NB4 (cell line): ENCODE data around the gene GPR17.

Source experiments
- DNase-seq: peaks from one replicate; pipeline ENCODE4 v3.0.0; 2010; ENCODE audit warnings: low read depth
- H3K4me3 ChIP-seq: one replicate; pipeline ENCODE4 v1.5.1; 2011; ENCODE audit warnings: mild to moderate bottlenecking, low read depth, low read length, moderate library complexity
- CTCF ChIP-seq: IDR thresholded peaks from one replicate; pipeline ENCODE4 v1.5.1; 2012; ENCODE audit warnings: low read depth, low read length
- MYC ChIP-seq: IDR thresholded peaks from 2 replicates; pipeline ENCODE4 v1.6.1; 2011; ENCODE audit warnings: low read depth, low read length
- POLR2A ChIP-seq: IDR thresholded peaks from 2 replicates; pipeline ENCODE4 v1.6.1; 2011; ENCODE audit warnings: mild to moderate bottlenecking; ENCODE audit not compliant: insufficient read length; ENCODE audit errors: extremely low read depth
- TF ChIP-seq, protein P1 (sequence below): IDR thresholded peaks from 2 replicates; pipeline ENCODE4 v1.6.1; 2011; ENCODE audit warnings: low read depth, low read length

Gene GPR17

GRCh38 chr2:127638361-127639110, 7.4 kb upstream of the GPR17 start:
- H3K4me3 ChIP-seq = no peak overlapping the region
- TF ChIP-seq POLR2A (no peak), CTCF (no peak), MYC (no peak)
- TF ChIP-seq, protein P1, sequence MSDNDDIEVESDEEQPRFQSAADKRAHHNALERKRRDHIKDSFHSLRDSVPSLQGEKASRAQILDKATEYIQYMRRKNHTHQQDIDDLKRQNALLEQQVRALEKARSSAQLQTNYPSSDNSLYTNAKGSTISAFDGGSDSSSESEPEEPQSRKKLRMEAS = no peak
- DNase-seq = peak; percentile 66

- DNase-seq = no peak
- H3K4me3 ChIP-seq = no peak overlapping the region
- TF ChIP-seq, protein P1 = no peak
- TF ChIP-seq CTCF (no peak), MYC (no peak), POLR2A (no peak)
Observed at GRCh38 chr2:127639111-127639474, 6.9 kb upstream of the GPR17 start.

DNA sequence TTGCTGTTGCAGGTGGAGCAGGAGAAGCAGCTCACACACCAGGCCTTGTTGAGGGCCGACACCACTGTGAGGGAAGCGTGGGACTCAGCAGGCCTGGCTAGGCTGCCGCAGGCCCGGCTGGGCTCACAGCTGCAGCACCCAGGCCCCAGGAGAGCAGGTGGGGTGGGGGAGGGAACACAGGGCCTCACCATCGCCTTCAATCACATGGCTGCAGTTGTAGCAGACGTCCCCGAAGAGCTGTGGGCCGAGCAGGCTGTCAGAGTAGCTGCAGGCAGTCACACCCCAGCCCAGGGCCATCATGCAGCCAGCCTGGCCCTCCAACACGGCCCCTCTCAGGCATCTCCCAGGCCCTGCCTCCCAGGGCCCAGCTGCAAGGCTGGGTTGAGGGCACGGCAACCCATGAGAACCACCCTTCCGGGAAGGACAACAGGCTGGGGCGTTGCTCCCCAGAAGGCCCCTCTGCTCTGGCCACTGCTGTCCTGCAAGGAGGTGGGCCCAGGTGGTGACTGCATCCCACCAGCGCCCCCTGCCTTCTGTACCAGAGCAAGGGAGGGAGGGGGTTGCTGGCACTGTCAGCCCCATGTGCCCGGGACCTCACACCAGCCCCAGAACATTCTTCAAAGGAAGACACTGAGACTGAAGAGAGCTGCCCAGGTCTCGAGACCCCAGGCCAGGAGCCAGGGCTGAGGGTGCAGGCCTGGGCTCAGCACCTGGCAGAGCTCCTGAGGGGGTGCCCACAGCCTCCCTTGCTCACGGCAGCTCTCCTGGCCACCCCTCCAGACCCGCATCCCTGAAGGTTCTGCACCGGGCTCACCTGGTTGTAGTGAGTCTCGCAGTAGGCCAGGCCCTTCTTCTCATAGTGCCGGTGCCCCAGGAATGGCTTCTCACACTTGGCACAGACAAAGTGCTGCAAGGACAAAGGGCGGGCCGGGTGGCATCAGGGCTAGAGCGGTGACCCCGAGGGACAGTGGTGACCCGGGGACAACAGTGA, 5.6 kb upstream of the GPR17 start:
- DNase-seq = peak; percentile 70
- TF ChIP-seq MYC (no peak), CTCF (no peak)
- TF ChIP-seq, protein P1 = no peak; the same call in 1 of the 2 replicates
- H3K4me3 ChIP-seq = no peak overlapping the region

DNA sequence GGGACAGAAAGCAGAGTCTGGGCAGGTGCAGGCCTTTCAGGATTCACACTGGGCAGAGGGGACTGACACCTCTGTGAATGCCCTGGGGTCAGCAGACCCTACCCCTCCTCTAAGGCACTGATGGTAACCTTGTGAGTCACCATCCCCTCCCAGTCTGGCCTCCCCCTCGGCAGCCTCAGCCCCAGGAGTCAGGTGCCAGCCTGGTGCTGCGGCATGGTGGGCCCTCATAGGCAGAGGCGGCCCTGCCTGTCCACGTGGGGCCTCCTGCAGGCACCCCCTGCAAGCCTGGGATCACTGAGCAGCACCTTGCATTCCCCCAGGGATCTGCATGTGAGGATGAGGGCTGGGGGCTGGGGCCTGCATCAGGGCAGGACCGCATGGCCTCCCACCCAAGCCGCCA, 4.8 kb upstream of the GPR17 start:
- no peak overlapping the region for H3K4me3 ChIP-seq
- DNase-seq = no peak
- TF ChIP-seq POLR2A = no peak
- TF ChIP-seq CTCF = no peak
- TF ChIP-seq, protein P1 = no peak
- no peak for TF ChIP-seq MYC

DNA sequence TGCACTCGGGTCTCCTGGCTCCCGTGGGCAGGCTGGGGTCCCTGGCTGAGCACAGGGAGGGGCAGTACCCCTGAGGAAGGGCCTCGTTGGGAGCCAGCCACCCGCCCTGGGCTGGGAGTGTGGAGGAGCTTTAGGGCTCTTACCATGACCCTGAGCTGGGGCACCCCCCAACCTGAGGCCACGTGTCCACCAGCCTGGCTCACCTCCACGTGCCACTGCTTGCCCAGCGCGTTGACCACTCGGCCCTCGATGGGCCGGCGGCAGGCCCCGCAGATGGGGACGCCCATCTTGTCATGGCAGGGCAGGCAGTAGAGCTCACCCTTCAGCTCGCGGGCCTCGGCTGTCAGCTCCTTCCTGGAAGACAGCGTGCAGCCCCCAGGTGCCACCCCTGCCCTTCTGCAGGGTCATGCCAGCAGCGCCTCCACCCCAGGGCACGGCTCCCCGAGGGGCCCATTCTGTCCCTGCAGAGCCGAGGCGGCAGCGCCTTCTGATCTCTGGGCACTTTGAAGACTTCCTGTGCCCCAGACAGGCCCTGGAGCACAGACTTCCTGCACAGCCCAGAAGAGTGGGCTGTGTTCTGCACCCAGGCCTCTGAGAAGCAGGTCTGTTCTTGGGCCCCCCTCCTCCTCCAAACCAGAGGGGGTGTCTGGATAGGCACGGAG, 4.0 kb upstream of the GPR17 start:
- no peak for DNase-seq
- no peak for TF ChIP-seq MYC
- TF ChIP-seq, protein P1 = no peak
- TF ChIP-seq CTCF = no peak
- TF ChIP-seq POLR2A = no peak
- H3K4me3 ChIP-seq = no peak overlapping the region
